Right lobe of liver (tissue), 6 donors: ENCODE measurements around the gene CELF4. TPM values are rescaled to one million over a fixed set of nuclear protein-coding genes. Genes with fewer than 3 reads are reported as not detected.

ENCODE experiments used
- ATAC-seq, 4 donors: fragments of 200-7000 bp; cut with Tn5 transposase; one replicate each; pipeline ENCODE4 v1.9.1; 2020; ENCODE audit warnings: mild to moderate bottlenecking in 4 of 4, moderate library complexity in 4 of 4
- DNase-seq, 3 donors: peaks; one replicate each; pipeline ENCODE4 v3.0.0-alpha.2; 2020
- H3K27ac ChIP-seq, 3 donors: fragments of 200-600 bp; one replicate each; pipeline ENCODE4 v1.8.0; 2022
- H3K27me3 ChIP-seq, 2 donors: fragments of 200-600 bp; one replicate each; pipeline ENCODE4 v1.8.0; 2022
- H3K36me3 ChIP-seq, 4 donors: fragments of 200-600 bp; sonication (generic) in 1 of 4; one replicate each; pipeline versions ENCODE4 v1.5.1 to v1.8.0; 2017 to 2022; ENCODE audit warnings: control low read depth in 1 of 4
- H3K4me1 ChIP-seq, 4 donors: fragments of 200-600 bp; sonication (generic) in 1 of 4; one replicate each; pipeline versions ENCODE4 v1.5.1 to v1.8.0; 2017 to 2022; ENCODE audit warnings: control low read depth in 1 of 4
- H3K4me3 ChIP-seq, 3 donors: fragments of 200-600 bp; one replicate each; pipeline ENCODE4 v1.8.0; 2022
- H3K9me3 ChIP-seq, 4 donors: fragments of 200-600 bp; sonication (generic) in 1 of 4; one replicate each; pipeline versions ENCODE4 v1.5.1 to v1.8.0; 2017 to 2022; ENCODE audit warnings: control low read depth in 1 of 4
- POLR2A ChIP-seq: fragments of 450-650 bp; IDR thresholded peaks from one replicate; pipeline ENCODE4 v1.6.1; 2017; ENCODE audit warnings: antibody characterized with exemption, mild to moderate bottlenecking
- WGBS: methylation state at CpG from one replicate; pipeline ENCODE4 v1.1.6; 2018; ENCODE audit warnings: low coverage, low lambda C conversion rate; ENCODE audit not compliant: insufficient coverage; ENCODE audit errors: missing lambda C conversion rate; 5-methylcytosine and 5-hydroxymethylcytosine counted together
- intact Hi-C, 2 donors: fragments of 100-400 bp; cut with DNase I; formaldehyde crosslinking; loops; one replicate each; pipeline versions ENCODE4 v1.11.2 to v1.14.1; 2022
- total RNA-seq, 6 experiments: library from RNA; depleted of rRNA in 2 of 6; stranded (reverse); fragments of >200 nt in 2 of 6; fragmentation: NEBNext Ultra II Directional in 3 of 6; extraction: Animal tissue kit (Norgen Biotek cat#: 25700) in 3 of 6; gene quantifications; one replicate each; pipeline versions ENCODE4 v1.1.0 to v1.2.4, GENCODE V29; 2016 to 2023
- TF ChIP-seq, protein P1 (sequence below), 4 donors: fragments of 200-600 bp in 3 of 4; fragments of 450-650 bp in 1 of 4; IDR thresholded peaks; one replicate each; pipeline versions ENCODE4 v1.5.1 to v1.8.0; 2016 to 2022; ENCODE audit warnings: antibody characterized with exemption in 4 of 4, mild to moderate bottlenecking in 2 of 4
- donor health status: DM: no; HTN: yes; CAD: no.
- donor health status: DM: no; HTN: no; CAD: no.
- donor health status: DM: no; HTN: no; CAD: no.
- donor health status: DM: no; HTN: yes; CAD: no.
- donor health status: DM: no; HTN: yes; CAD: no.

Gene CELF4
- total RNA-seq, 6 experiments from 2014 or later = 0.06 TPM; not detected in 5

DNA sequence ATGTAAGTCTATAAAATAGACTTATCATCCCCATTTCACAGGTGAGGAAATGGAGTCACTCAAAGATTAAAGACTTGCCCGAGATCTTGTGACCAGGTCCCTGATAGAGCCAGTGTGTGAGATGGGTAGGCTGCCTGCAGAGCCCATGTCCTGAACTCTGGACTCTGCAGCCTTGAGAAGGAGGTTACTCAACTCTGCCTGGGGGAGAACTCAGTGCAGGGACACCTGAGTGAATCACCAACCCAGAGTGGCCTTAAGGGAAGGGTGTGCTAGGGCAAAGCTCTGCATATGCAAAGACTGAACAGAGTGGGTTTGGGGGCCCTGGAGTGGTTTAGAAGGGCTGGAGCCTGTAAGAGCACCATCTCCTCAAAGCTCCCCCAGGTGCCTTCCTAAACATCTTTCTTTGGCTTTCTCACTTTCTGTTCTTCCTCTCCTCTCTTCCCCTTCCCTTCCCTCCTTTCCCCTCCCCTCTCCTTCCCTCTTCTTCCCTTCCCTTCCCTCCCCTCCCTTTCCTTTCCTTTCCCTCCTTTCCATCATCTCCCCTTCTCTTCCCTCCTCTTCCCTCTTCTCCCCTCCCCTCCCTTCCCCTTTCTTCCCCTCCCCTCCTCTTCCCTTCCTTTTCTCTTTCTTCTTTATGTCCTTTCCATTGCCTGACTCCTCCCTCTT is 67.6 kb downstream of the CELF4 start:
- no peak overlapping the region for H3K27ac ChIP-seq
- ATAC-seq (peak in 2 of 4 donors; percentile 33 to 45), DNase-seq (no peak)
- WGBS = 67% methylated on average over 1 of the region's 1 CpG
- H3K4me3 ChIP-seq = no peak overlapping the region
- H3K36me3 ChIP-seq = no peaks in the 10 kb centered on the region
- intact Hi-C loops = no loop called here
- no peaks in the 10 kb centered on the region for H3K9me3 ChIP-seq
- no peak for TF ChIP-seq POLR2A
- TF ChIP-seq, protein P1, sequence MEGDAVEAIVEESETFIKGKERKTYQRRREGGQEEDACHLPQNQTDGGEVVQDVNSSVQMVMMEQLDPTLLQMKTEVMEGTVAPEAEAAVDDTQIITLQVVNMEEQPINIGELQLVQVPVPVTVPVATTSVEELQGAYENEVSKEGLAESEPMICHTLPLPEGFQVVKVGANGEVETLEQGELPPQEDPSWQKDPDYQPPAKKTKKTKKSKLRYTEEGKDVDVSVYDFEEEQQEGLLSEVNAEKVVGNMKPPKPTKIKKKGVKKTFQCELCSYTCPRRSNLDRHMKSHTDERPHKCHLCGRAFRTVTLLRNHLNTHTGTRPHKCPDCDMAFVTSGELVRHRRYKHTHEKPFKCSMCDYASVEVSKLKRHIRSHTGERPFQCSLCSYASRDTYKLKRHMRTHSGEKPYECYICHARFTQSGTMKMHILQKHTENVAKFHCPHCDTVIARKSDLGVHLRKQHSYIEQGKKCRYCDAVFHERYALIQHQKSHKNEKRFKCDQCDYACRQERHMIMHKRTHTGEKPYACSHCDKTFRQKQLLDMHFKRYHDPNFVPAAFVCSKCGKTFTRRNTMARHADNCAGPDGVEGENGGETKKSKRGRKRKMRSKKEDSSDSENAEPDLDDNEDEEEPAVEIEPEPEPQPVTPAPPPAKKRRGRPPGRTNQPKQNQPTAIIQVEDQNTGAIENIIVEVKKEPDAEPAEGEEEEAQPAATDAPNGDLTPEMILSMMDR (IDR thresholded peaks at IDR 0.05) = no peak
- peaks cover 0 to 5% (median 0%) of the 10 kb centered on the region in 4 donors for H3K4me1 ChIP-seq
- H3K27me3 ChIP-seq = no peaks in the 10 kb centered on the region

DNA sequence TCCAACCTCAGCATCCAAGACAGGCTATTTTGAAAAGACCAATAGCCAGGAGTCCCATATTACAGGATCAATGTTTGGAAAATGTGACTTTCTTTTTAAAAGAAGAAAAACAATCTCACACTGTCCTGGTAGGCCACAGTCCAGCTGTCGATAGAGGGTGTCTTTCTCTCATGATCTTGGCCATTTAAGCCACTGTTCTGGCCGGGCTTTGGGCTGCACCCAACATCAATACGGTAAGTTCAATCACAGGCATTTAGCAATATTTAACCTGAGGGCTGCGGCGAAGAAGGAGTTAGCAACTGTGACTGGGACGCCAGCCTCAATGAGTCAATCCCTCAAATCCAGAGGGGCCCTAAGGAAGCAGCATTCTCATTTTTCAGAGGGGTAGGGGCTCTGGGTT is 69.0 kb downstream of the CELF4 start:
- Histone ChIP-seq H3K4me1 (peaks cover 0 to 5% (median 0%) of the 10 kb centered on the region in 4 donors), H3K9me3 (no peaks in the 10 kb centered on the region), H3K36me3 (no peaks in the 10 kb centered on the region), H3K27ac (no peak overlapping the region), H3K27me3 (no peaks in the 10 kb centered on the region), H3K4me3 (no peak overlapping the region)
- WGBS = 0% methylated on average over 2 of the region's 6 CpGs
- no peak for TF ChIP-seq POLR2A
- TF ChIP-seq, protein P1 (IDR thresholded peaks at IDR 0.05) = peak in 1 of 4 donors; percentile 20
- intact Hi-C loops = no loop called here
- DNase-seq = peak in 2 of 3 donors; percentile 34 to 67
- ATAC-seq = peak; percentile 62 to 91 (median 78)

DNA sequence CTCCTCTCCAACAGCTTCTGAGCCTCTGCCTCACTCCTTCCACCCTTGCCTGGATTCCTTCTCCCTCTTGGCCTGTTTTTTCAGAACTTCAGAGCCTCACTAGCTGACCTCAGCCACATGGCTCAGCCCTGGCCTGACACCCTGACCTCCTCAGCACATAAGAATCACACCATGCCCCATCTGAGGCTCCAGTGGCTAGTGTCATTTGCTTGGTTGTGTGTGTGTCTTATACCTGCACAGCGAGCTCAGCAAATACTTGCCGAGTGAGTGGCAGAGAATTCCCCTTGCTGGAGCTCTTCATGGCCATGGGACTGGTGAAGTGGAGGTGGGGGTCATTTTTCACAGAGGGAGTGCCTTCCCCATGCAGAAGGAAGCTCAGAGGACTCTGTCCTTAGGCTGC is 70.2 kb downstream of the CELF4 start:
- intact Hi-C loops = no loop called here
- H3K27me3 ChIP-seq = no peaks in the 10 kb centered on the region
- H3K4me1 ChIP-seq = peaks cover 0 to 5% (median 0%) of the 10 kb centered on the region in 4 donors
- H3K4me3 ChIP-seq = no peak overlapping the region
- TF ChIP-seq POLR2A = no peak
- TF ChIP-seq, protein P1 (IDR thresholded peaks at IDR 0.05) = no peak
- no peak overlapping the region for H3K27ac ChIP-seq
- no peaks in the 10 kb centered on the region for H3K9me3 ChIP-seq
- no CpG with 5 or more reads among the region's 2 CpGs for WGBS
- DNase-seq = no peak
- ATAC-seq = no peak
- H3K36me3 ChIP-seq = no peaks in the 10 kb centered on the region

DNA sequence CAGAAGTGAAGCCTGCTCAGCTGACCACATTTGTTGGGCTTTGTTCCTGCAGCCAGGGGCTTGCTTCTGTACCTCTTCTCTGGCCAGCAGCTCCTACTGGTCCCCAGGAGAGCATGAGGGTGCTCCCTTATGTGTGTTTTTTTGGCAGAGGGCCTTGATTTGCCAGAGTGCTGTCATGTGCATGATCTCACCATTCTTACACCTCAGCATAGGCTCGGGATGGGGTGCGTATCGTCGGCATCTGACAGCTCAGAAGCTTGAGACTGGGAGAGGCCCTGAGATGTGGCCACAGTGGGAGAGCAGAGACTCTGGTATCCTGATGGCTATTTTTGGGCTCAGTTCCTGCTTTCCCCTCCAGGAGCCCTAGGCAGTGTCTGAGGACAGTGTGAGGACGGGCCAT is 71.2 kb downstream of the CELF4 start:
- ATAC-seq (no peak), DNase-seq (no peak)
- Histone ChIP-seq H3K36me3 (no peaks in the 10 kb centered on the region), H3K27me3 (no peaks in the 10 kb centered on the region), H3K9me3 (no peaks in the 10 kb centered on the region), H3K27ac (no peak overlapping the region), H3K4me3 (no peak overlapping the region), H3K4me1 (peaks cover 0 to 5% (median 0%) of the 10 kb centered on the region in 4 donors)
- WGBS = no CpG with 5 or more reads among the region's 5 CpGs
- TF ChIP-seq, protein P1 (IDR thresholded peaks at IDR 0.05) = no peak
- TF ChIP-seq POLR2A = no peak
- intact Hi-C loops = no loop called here
